MM.1S (cell line): Measurements from ENCODE around the gene IL2RG.

Source experiments
- DNase-seq: peaks from one replicate; pipeline ENCODE4 v3.0.0-alpha.2; 2015
- H2AFZ ChIP-seq: fragments of 300-600 bp; sonication (generic); 2 replicates; pipeline ENCODE4 v1.6.0; 2016; ENCODE audit warnings: antibody characterized with exemption, low read length
- H3F3A ChIP-seq: fragments of 300-600 bp; sonication (generic); 2 replicates; pipeline ENCODE4 v1.6.1; 2016; ENCODE audit warnings: mild to moderate bottlenecking, antibody characterized with exemption, low read length, moderate library complexity, mixed read lengths; ENCODE audit not compliant: insufficient read depth
- H3K27ac ChIP-seq: fragments of 300-600 bp; sonication (generic); 2 replicates; pipeline ENCODE4 v1.5.1; 2016; ENCODE audit warnings: mild to moderate bottlenecking, low read length
- H3K27me3 ChIP-seq: fragments of 300-600 bp; sonication (generic); replicated peaks from 2 replicates; pipeline ENCODE4 v1.6.0; 2016; ENCODE audit warnings: low read length; ENCODE audit not compliant: insufficient read depth
- H3K36me3 ChIP-seq: fragments of 300-600 bp; sonication (generic); replicated peaks from 2 replicates; pipeline ENCODE4 v1.6.1; 2016; ENCODE audit warnings: mild to moderate bottlenecking, low read length, mixed read lengths; ENCODE audit not compliant: insufficient read depth
- H3K4me1 ChIP-seq: fragments of 300-600 bp; sonication (generic); 2 replicates; pipeline ENCODE4 v1.6.1; 2016; ENCODE audit warnings: low read length, mixed read lengths
- H3K4me2 ChIP-seq: fragments of 300-600 bp; sonication (generic); 2 replicates; pipeline ENCODE4 v1.6.0; 2016; ENCODE audit warnings: low read depth, low read length
- H3K4me3 ChIP-seq: fragments of 300-600 bp; sonication (generic); 2 replicates; pipeline ENCODE4 v1.5.1; 2016; ENCODE audit warnings: low read length, mixed read lengths
- H3K79me2 ChIP-seq: fragments of 300-600 bp; sonication (generic); 2 replicates; pipeline ENCODE4 v1.6.1; 2016; ENCODE audit warnings: mixed run types, low read length, mixed read lengths
- H3K9ac ChIP-seq: fragments of 300-600 bp; sonication (generic); 2 replicates; pipeline ENCODE4 v1.6.1; 2016; ENCODE audit warnings: low read length, mixed read lengths
- H3K9me2 ChIP-seq: fragments of 300-600 bp; sonication (generic); replicated peaks from 2 replicates; pipeline ENCODE4 v1.6.1; 2016; ENCODE audit warnings: mild to moderate bottlenecking, low read length, mixed read lengths; ENCODE audit not compliant: insufficient read depth
- H3K9me3 ChIP-seq: fragments of 300-600 bp; sonication (generic); replicated peaks from 2 replicates; pipeline ENCODE4 v1.6.1; 2016; ENCODE audit warnings: mild to moderate bottlenecking, low read length, mixed read lengths; ENCODE audit not compliant: insufficient read depth
- H4K20me1 ChIP-seq: fragments of 300-600 bp; sonication (generic); 2 replicates; pipeline ENCODE4 v1.6.1; 2016; ENCODE audit warnings: mild to moderate bottlenecking, low read length, moderate library complexity, mixed read lengths; ENCODE audit not compliant: insufficient read depth
- EZH2 ChIP-seq: fragments of 300-600 bp; sonication (generic); optimal IDR thresholded peaks from 2 replicates; pipeline ENCODE3; 2017; ENCODE audit warnings: low read depth, mild to moderate bottlenecking, antibody characterized with exemption, low read length, mixed read lengths
- EZH2phosphoT487 ChIP-seq: fragments of 300-600 bp; sonication (generic); IDR thresholded peaks from 2 replicates; pipeline ENCODE4 v1.6.1; 2018; ENCODE audit warnings: antibody characterized with exemption, low read length
- TF ChIP-seq, protein P1 (sequence below): fragments of 300-600 bp; sonication (generic); IDR thresholded peaks from 2 replicates; pipeline ENCODE4 v1.5.1; 2016; ENCODE audit warnings: antibody characterized with exemption, low read length, mixed read lengths

Gene IL2RG

DNA sequence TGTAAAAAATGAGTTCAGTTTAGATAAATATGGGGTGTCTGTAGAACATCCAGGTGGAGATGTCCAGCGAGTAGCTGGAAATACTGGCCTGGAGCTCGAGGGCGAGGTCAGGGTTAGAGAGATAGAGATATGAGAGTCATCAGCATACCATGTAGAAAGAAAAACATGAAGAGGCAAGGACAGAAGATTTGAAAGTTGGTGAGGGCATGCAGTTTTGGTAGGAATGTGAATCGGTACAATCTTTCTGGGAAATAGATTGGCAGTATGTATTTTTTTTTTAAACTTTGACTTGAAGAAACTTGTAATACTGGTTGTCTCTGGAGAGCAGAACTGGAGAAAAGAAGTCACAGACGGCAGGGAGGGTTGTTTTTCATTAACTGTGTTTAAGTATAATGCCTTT is 40.8 kb downstream of the IL2RG start:
- Histone ChIP-seq H3K4me1 (0 out of 2 replicates have a peak, but pooled peaks cover 5% of the 10 kb centered on the region), H2AFZ (no peak overlapping the region), H3K79me2 (peaks cover 24% of the 10 kb centered on the region), H3K9me3 (no peaks in the 10 kb centered on the region), H3K27ac (no peak overlapping the region), H3K36me3 (no peaks in the 10 kb centered on the region), H3K4me3 (no peak overlapping the region), H3F3A (peaks cover 4% of the 10 kb centered on the region; the same call in 1 of the 2 replicates), H3K9ac (no peak overlapping the region), H4K20me1 (no peaks in the 10 kb centered on the region), H3K4me2 (no peak overlapping the region), H3K9me2 (no peaks in the 10 kb centered on the region), H3K27me3 (no peaks in the 10 kb centered on the region)
- TF ChIP-seq EZH2phosphoT487 (no peak), EZH2 (no peak)
- TF ChIP-seq, protein P1, sequence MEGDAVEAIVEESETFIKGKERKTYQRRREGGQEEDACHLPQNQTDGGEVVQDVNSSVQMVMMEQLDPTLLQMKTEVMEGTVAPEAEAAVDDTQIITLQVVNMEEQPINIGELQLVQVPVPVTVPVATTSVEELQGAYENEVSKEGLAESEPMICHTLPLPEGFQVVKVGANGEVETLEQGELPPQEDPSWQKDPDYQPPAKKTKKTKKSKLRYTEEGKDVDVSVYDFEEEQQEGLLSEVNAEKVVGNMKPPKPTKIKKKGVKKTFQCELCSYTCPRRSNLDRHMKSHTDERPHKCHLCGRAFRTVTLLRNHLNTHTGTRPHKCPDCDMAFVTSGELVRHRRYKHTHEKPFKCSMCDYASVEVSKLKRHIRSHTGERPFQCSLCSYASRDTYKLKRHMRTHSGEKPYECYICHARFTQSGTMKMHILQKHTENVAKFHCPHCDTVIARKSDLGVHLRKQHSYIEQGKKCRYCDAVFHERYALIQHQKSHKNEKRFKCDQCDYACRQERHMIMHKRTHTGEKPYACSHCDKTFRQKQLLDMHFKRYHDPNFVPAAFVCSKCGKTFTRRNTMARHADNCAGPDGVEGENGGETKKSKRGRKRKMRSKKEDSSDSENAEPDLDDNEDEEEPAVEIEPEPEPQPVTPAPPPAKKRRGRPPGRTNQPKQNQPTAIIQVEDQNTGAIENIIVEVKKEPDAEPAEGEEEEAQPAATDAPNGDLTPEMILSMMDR: no peak
- DNase-seq: no peak

- Histone ChIP-seq H3K79me2 (peaks cover 33% of the 10 kb centered on the region), H3K27me3 (no peaks in the 10 kb centered on the region), H3K9me3 (no peaks in the 10 kb centered on the region), H3K9me2 (no peaks in the 10 kb centered on the region), H3K36me3 (no peaks in the 10 kb centered on the region), H2AFZ (peak within 1 kb of the TSS; percentile 90), H3K4me2 (peak within 1 kb of the TSS; percentile 65), H4K20me1 (no peaks in the 10 kb centered on the region), H3K4me3 (peak within 1 kb of the TSS; percentile 85), H3K27ac (peak within 1 kb of the TSS; percentile 54; the same call in 1 of the 2 replicates), H3K4me1 (0 out of 2 replicates have a peak, but pooled peaks cover 5% of the 10 kb centered on the region), H3F3A (peaks cover 4% of the 10 kb centered on the region; the same call in 1 of the 2 replicates), H3K9ac (peak within 1 kb of the TSS; percentile 62)
- peak; percentile 92 for DNase-seq
- TF ChIP-seq EZH2phosphoT487 (no peak), EZH2 (no peak)
- TF ChIP-seq, protein P1: no peak
Observed at GRCh38 chrX:71068044-71068918, 43.1 kb downstream of the IL2RG start, which contains the start of gene SNX12. TSS of gene SNX12 (minus strand) at chrX:71068334. CDS start at chrX:71068306, 28 bp downstream.

- Histone ChIP-seq H3K4me3 (peak overlapping the region; percentile 85), H3F3A (peaks cover 4% of the 10 kb centered on the region; the same call in 1 of the 2 replicates), H3K9ac (peak overlapping the region; percentile 62), H4K20me1 (no peaks in the 10 kb centered on the region), H2AFZ (peak overlapping the region; percentile 58), H3K36me3 (no peaks in the 10 kb centered on the region), H3K4me1 (0 out of 2 replicates have a peak, but pooled peaks cover 5% of the 10 kb centered on the region), H3K9me3 (no peaks in the 10 kb centered on the region), H3K4me2 (peak overlapping the region; percentile 59; the same call in 1 of the 2 replicates), H3K9me2 (no peaks in the 10 kb centered on the region), H3K79me2 (peaks cover 33% of the 10 kb centered on the region), H3K27me3 (no peaks in the 10 kb centered on the region), H3K27ac (peak overlapping the region; percentile 54; the same call in 1 of the 2 replicates)
- TF ChIP-seq, protein P1: no peak
- TF ChIP-seq EZH2phosphoT487: no peak
- no peak for DNase-seq
Observed at GRCh38 chrX:71067712-71068043, 43.7 kb downstream of the IL2RG start.
